Activated T-helper 17 cell treated with anti-CD3 and anti-CD28 coated beads, Interleukin-2, amount 50 U/mL, for 72 hours (primary cell): ENCODE data around the gene HDGF. TPM values are rescaled to one million over a fixed set of nuclear protein-coding genes. Genes with fewer than 3 reads are reported as not detected.

Experiments used
- ATAC-seq: fragments of 150-1000 bp; cut with Tn5 transposase; replicated peaks from 2 replicates; pipeline ENCODE4 v1.10.0; 2021; ENCODE audit warnings: mild to moderate bottlenecking, moderate library complexity
- H3K27ac Mint-ChIP-seq: one replicate; pipeline ENCODE4 v1.8.0; 2022; ENCODE audit warnings: mixed read lengths
- H3K27me3 Mint-ChIP-seq: one replicate; pipeline ENCODE4 v1.8.0; 2022; ENCODE audit warnings: mixed read lengths
- H3K36me3 Mint-ChIP-seq: one replicate; pipeline ENCODE4 v1.8.0; 2022; ENCODE audit warnings: low read depth, mild to moderate bottlenecking, mixed read lengths
- H3K4me1 Mint-ChIP-seq: one replicate; pipeline ENCODE4 v1.8.0; 2022; ENCODE audit warnings: mixed read lengths
- H3K4me3 Mint-ChIP-seq: one replicate; pipeline ENCODE4 v1.8.0; 2022; ENCODE audit warnings: mild to moderate bottlenecking, mixed read lengths
- H3K9me3 Mint-ChIP-seq: one replicate; pipeline ENCODE4 v1.8.0; 2022; ENCODE audit warnings: mixed read lengths
- total RNA-seq, 2 donors: library from RNA; stranded (reverse); gene quantifications; one replicate each; pipeline ENCODE4 v1.2.3, GENCODE V29; 2022

Gene HDGF
- total RNA-seq, 2 donors from 2014 or later = 270 to 361 TPM

GRCh38 chr1:156744786-156745419 is 6.6 kb downstream of the HDGF start:
- Mint-ChIP-seq H3K4me1 (peaks cover 25% of the 10 kb centered on the region), H3K9me3 (no peaks in the 10 kb centered on the region), H3K4me3 (peak overlapping the region; percentile 97), H3K27me3 (no peaks in the 10 kb centered on the region), H3K36me3 (peaks cover 98% of the 10 kb centered on the region), H3K27ac (peak overlapping the region; percentile 97)
- no peak for ATAC-seq

DNA sequence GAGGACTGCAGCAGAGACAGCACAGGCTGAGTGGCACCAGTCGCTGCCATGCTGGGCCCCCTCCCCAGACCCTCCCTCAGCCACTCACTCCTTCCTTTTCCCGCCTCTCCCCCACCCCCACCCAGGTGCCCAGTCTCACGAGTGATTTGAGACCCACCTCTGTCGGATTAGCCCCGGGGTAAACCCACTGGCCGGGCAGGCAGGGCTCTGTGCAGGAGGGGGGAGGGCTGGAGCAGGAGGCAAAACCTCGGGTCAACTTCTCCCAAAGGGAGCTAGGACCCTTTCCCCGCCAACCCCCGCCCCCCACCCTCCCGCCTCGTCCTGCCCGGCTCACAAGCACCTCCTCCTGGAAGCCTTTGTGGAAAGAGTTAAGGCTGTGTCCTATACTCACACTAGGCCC is 7.1 kb downstream of the HDGF start:
- Mint-ChIP-seq H3K27ac (peak overlapping the region; percentile 97), H3K9me3 (no peaks in the 10 kb centered on the region), H3K4me3 (peak overlapping the region; percentile 98), H3K4me1 (peaks cover 25% of the 10 kb centered on the region), H3K27me3 (no peaks in the 10 kb centered on the region), H3K36me3 (peaks cover 94% of the 10 kb centered on the region)
- ATAC-seq = no peak

DNA sequence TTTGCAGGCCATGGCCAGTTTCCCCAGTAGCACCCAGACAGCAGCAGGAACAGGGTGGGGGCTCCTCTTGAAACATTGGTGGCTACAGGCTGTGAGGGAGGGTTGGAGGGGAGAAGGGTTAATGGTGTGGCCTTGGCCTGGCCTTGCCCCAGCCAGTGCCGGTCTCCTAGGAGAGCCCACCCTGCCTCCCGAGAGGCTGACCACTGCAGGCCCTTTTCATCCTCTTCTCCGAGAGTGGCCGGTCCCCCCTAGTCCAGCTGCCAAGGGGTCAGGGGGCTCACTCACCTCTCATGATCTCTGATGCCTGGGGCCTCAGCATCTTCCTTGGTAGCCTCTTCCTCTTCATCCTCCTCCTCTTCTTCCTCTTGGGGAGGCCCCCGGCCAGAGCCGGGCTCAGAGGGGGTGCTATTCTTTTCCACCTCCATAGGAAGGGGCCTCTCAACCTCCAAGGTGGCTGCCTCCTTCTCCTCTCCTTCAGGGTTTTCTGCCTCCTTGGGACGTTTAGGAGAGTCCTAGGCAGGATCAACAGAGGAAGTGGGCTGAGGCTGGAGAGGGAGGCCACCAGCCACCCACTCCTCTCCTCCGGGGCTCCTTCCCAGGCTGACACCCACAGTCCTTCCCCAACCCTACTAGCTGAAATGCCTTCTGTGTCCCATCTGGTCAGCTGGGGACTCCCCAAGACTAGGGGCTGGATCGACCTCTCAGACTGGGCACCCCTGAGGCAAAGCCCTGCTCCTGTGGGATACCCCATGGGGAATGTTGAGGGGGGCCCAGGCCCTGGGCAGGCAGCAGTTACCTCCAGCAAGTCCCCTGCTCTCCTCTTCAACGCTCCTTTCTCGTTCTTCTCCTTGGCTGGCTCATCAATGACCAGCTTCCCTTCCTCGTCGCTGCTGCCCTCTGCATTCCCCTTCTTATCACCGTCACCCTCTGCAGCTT is 7.8 kb downstream of the HDGF start:
- H3K9me3 Mint-ChIP-seq = no peaks in the 10 kb centered on the region
- ATAC-seq = no peak
- no peaks in the 10 kb centered on the region for H3K27me3 Mint-ChIP-seq
- H3K4me1 Mint-ChIP-seq = peaks cover 32% of the 10 kb centered on the region
- H3K4me3 Mint-ChIP-seq = peak overlapping the region; percentile 98
- peak overlapping the region; percentile 88 for H3K27ac Mint-ChIP-seq
- peaks cover 94% of the 10 kb centered on the region for H3K36me3 Mint-ChIP-seq

GRCh38 chr1:156742801-156743200 is 8.7 kb downstream of the HDGF start:
- H3K27ac Mint-ChIP-seq = peak overlapping the region; percentile 88
- peaks cover 94% of the 10 kb centered on the region for H3K36me3 Mint-ChIP-seq
- no peaks in the 10 kb centered on the region for H3K9me3 Mint-ChIP-seq
- peak overlapping the region; percentile 98 for H3K4me3 Mint-ChIP-seq
- no peak for ATAC-seq
- peaks cover 32% of the 10 kb centered on the region for H3K4me1 Mint-ChIP-seq
- no peaks in the 10 kb centered on the region for H3K27me3 Mint-ChIP-seq

DNA sequence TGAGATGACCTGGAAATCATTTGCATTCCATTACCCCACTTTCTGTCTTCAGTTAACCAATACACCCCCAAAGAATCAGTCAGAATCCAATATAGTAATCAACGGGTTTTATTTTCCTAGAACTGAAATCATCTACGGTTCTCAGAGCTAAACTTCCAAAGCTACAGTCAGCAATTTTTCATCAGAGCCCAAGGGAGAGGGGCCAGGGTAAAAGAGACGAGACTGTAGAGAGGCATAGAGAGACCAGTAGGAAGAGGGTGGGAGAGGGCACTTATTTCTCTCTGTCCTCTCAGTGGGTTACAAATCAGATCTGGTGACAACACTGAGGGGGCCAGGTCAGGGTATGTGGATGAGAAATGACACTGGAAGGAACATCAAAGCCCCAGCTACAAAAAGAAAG is 9.5 kb downstream of the HDGF start:
- Mint-ChIP-seq H3K4me1 (peaks cover 32% of the 10 kb centered on the region), H3K36me3 (peaks cover 94% of the 10 kb centered on the region), H3K9me3 (no peaks in the 10 kb centered on the region), H3K27ac (peak overlapping the region; percentile 88), H3K4me3 (peak overlapping the region; percentile 98), H3K27me3 (no peaks in the 10 kb centered on the region)
- ATAC-seq = peak; percentile 23

DNA sequence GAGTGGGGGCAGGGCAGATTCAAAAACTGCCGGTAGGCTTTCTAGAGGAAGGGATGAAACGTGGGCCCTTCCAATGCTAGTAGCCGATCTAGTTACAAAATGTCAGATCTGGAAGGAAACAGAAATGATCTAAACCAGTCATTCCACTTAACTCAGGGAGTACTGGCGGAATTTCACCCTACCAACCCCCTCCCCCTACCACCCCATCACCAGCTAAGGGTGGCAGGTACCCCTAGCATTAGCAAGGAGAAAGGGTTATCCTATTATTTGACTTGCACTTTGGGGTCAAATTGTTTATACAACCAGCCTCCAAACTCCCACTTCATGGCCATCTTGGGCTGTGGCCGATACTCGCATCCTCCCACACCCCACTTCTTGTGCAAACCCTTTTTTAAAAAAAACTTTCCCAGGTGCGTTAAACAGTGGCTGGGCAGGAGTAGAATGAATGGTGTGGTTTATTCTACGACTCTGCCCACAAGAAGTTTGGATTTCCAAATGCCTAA is 9.9 kb downstream of the HDGF start:
- ATAC-seq = peak; percentile 43
- Mint-ChIP-seq H3K27ac (peak overlapping the region; percentile 88), H3K27me3 (no peaks in the 10 kb centered on the region)

DNA sequence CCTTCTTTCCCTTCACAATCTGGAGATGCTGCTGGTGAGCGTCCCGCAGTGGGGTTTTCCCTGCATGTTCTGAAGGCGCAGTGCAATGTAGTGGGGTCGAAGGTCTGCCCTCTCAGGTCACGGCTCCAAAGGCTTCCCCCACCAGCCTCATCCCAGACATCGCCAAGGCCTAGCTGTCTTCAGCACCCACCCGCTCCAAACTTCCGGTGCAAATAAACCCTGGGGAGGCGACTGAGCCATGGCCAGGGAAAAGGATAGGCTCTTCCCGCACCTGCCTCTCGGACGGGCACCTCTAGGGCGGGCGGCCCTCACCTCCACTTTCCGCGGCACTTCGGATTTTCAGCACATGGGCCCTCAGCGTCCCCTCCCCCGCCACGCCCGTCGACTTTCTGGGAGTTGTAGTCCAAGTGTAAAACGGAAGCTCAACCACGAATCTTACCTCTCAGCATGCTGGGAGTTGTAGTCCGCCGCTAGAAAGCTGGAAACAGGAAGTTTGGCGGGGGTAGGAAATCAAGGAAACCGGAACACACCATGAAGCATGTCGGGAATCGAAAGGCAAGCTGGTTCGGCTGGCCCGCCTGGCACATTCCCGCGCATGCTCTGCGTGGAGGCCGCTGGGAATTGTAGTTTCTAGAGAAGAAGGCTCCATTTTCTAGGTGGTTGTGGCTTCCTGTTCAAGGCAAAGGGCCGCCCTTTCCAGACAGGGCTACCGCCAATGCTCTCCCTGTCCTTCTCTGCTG is 10.6 kb downstream of the HDGF start, which contains the start of gene MRPL24:
MRPL24 (minus strand) TSS at position 348 of the 740 bp plus-strand sequence. CDS start 2,384 bp downstream, outside the sequence.
- H3K4me3 Mint-ChIP-seq = peak within 1 kb of the TSS; percentile 98
- H3K36me3 Mint-ChIP-seq = peaks cover 92% of the 10 kb centered on the region
- peak within 1 kb of the TSS; percentile 88 for H3K27ac Mint-ChIP-seq
- peaks cover 28% of the 10 kb centered on the region for H3K4me1 Mint-ChIP-seq
- no peaks in the 10 kb centered on the region for H3K9me3 Mint-ChIP-seq
- H3K27me3 Mint-ChIP-seq = no peaks in the 10 kb centered on the region
- ATAC-seq = peak; percentile 84

More for the DNA sequence above, 9.9 kb downstream of the HDGF start:
- Mint-ChIP-seq H3K4me3 (peak overlapping the region; percentile 98), H3K36me3 (peaks cover 92% of the 10 kb centered on the region), H3K9me3 (no peaks in the 10 kb centered on the region), H3K4me1 (peaks cover 32% of the 10 kb centered on the region)

- Mint-ChIP-seq H3K4me3 (peak overlapping the region; percentile 98), H3K4me1 (peaks cover 22% of the 10 kb centered on the region), H3K9me3 (no peaks in the 10 kb centered on the region), H3K36me3 (peaks cover 91% of the 10 kb centered on the region), H3K27ac (peak overlapping the region; percentile 88), H3K27me3 (no peaks in the 10 kb centered on the region)
- ATAC-seq = no peak
Measured at GRCh38 chr1:156740237-156740740, 11.2 kb downstream of the HDGF start.

DNA sequence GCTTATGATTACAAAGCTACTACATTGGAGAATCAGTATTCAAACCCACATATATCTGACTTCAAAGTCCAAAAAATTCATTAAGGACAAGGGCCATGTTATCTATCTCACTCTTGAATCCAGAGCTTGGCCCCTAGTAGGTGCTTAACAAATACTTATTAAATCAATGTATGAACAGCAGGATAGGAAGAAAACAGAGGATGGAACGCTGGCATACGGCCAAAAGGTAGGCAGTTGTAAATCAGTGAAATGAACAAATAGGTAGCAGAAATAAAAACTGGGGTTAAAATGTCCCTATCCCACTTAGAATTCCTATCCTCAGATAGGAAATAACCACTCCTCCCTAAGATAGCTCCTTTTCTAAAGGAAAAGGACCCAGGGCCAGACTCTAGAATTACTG is 12.6 kb downstream of the HDGF start:
- Mint-ChIP-seq H3K27ac (peak overlapping the region; percentile 56), H3K9me3 (no peaks in the 10 kb centered on the region), H3K4me3 (peak overlapping the region; percentile 98), H3K36me3 (peaks cover 81% of the 10 kb centered on the region), H3K4me1 (peaks cover 17% of the 10 kb centered on the region), H3K27me3 (no peaks in the 10 kb centered on the region)
- ATAC-seq = no peak

DNA sequence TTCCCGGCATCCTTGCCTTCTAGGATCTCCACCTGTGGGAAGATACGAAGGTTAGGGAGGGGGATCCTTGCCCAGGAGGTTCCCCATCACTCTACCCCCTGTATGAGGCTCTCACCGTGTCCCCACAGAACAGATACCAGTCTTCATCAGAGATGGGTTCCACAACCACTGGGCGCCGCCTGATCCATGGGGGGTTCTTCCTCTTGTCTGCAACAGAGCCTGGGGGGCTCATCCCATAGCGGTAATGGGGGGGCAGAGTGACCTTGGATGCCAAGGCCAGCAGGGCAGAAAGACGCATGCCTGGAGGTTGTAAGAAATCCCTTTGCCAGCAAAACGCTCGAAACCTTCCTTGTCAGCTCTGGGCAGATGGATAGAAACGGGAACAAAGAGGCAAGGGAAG is 13.1 kb downstream of the HDGF start:
- Mint-ChIP-seq H3K36me3 (peaks cover 79% of the 10 kb centered on the region), H3K4me1 (peaks cover 14% of the 10 kb centered on the region), H3K4me3 (peak overlapping the region; percentile 98), H3K9me3 (no peaks in the 10 kb centered on the region), H3K27ac (peak overlapping the region; percentile 56), H3K27me3 (no peaks in the 10 kb centered on the region)
- no peak for ATAC-seq

DNA sequence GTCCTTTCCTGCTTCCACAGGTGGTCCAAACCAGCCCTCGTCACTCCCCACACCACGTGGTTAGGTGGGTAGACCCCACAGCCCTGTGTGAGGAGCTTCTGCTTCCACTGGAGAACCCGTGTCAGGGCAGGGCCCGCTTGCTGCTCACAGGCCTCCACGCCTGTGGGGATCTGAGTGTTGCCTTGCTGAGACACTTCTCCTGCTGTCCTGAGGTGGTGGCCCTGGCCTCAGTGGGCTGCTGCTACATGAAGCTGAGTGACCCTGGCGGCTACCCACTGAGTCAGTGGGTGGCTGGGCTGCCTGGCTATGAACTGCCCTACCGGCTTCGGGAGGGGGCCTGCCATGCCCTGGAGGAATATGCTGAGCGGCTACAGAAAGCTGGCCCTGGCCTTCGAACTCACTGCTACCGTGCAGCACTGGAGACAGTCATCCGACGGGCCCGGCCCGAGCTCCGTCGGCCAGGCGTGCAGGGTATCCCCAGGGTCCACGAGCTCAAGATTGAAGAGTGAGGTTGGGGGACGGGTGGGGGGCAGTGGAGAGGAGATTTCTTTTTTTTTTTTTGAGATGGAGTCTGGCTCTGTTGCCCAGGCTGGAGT is 17.4 kb downstream of the HDGF start:
- Mint-ChIP-seq H3K4me1 (peaks cover 15% of the 10 kb centered on the region), H3K36me3 (peaks cover 49% of the 10 kb centered on the region), H3K27me3 (no peaks in the 10 kb centered on the region), H3K4me3 (no peak overlapping the region), H3K27ac (no peak overlapping the region), H3K9me3 (no peaks in the 10 kb centered on the region)
- ATAC-seq = no peak

GRCh38 chr1:156728599-156729462 is 22.6 kb downstream of the HDGF start, which contains the start of gene ISG20L2:
Gene ISG20L2 (minus strand): TSS chr1:156728766. CDS start chr1:156727652, 1,114 bp downstream.
- Mint-ChIP-seq H3K4me3 (no peak within 1 kb of the TSS), H3K4me1 (peaks cover 22% of the 10 kb centered on the region), H3K36me3 (peaks cover 9% of the 10 kb centered on the region), H3K9me3 (no peaks in the 10 kb centered on the region), H3K27ac (no peak within 1 kb of the TSS), H3K27me3 (no peaks in the 10 kb centered on the region)
- ATAC-seq = peak; percentile 95
